Measurements from ENCODE around the gene DMD.

Gene DMD

DNA sequence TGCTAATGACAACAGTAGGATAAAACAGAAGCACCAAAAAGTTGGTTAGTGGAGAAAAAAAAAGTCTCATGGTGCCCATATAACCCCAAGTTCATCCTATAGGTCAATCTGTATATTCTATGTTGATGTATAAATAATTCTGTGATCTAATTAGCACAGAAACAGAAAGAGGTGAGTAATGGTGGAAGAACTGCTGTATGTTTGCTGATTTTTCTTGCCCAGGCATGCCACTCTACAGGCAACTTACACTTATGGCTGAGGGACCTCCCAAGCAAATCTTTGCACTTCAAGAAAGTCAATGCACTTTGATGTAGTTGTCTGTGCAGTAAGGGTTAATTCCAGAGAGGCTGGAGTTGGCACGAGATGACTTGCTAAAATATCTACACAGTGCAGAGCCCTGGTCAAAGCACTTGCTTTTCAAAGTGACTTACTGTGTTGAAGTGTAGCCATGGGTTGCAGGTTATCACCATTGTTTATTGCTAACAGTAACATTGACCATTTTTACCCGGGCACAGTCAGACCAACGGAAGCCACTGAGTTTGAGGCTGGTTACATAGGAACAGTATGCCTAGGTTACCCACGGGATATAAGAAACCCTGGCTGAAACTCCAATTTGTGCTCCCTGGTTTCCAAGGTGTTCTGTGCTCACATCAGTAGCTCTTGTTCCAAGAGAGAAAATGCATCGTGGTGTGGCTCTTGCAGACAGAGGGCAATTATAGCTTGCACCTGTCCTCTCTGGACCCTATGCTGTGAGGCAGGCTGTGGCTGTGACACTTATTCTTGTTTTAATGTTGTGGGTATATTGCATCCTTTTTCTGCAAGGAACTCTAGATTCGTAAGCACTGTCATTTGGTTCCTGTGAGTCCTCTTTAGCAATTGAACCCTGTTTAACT lies 1998.2 kb downstream of the DMD start:
- TF ChIP-seq EZH2phosphoT487 (IDR thresholded peaks at IDR 0.05; ENCODE audit: borderline replicate concordance): no peak
- TF ChIP-seq, protein P1, sequence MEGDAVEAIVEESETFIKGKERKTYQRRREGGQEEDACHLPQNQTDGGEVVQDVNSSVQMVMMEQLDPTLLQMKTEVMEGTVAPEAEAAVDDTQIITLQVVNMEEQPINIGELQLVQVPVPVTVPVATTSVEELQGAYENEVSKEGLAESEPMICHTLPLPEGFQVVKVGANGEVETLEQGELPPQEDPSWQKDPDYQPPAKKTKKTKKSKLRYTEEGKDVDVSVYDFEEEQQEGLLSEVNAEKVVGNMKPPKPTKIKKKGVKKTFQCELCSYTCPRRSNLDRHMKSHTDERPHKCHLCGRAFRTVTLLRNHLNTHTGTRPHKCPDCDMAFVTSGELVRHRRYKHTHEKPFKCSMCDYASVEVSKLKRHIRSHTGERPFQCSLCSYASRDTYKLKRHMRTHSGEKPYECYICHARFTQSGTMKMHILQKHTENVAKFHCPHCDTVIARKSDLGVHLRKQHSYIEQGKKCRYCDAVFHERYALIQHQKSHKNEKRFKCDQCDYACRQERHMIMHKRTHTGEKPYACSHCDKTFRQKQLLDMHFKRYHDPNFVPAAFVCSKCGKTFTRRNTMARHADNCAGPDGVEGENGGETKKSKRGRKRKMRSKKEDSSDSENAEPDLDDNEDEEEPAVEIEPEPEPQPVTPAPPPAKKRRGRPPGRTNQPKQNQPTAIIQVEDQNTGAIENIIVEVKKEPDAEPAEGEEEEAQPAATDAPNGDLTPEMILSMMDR (conservative IDR thresholded peaks at IDR 0.05; ENCODE audit: low read length): no peak
- H3K79me2 ChIP-seq (ENCODE audit: insufficient read depth, low read length): no peaks in the 10 kb centered on the region
- H3K4me2 ChIP-seq (ENCODE audit: low read depth, low read length, poor library complexity, severe bottlenecking): no peak overlapping the region
- no peaks in the 10 kb centered on the region for H3K9me3 ChIP-seq (ENCODE audit: insufficient read depth, low read depth, low read length)
- H2AFZ ChIP-seq (ENCODE audit: low read length): no peak overlapping the region
- H3K4me1 ChIP-seq (ENCODE audit: insufficient read depth, low read length, poor library complexity, severe bottlenecking): peaks cover 27% of the 10 kb centered on the region
- peaks cover 12% of the 10 kb centered on the region; the same call in 1 of the 2 replicates for H3K36me3 ChIP-seq (ENCODE audit: insufficient read depth, low read length)
- H3K9ac ChIP-seq (ENCODE audit: low read depth, low read length, poor library complexity, severe bottlenecking): peak overlapping the region; percentile 12
- H3K27me3 ChIP-seq (ENCODE audit: insufficient read depth, low read length, poor library complexity, severe bottlenecking): no peaks in the 10 kb centered on the region
- no peak overlapping the region for H3K4me3 ChIP-seq (ENCODE audit: low read length, poor library complexity, severe bottlenecking)
- H3K9me2 ChIP-seq (replicated peaks; ENCODE audit: low read depth, low read length): no peaks in the 10 kb centered on the region
- H4K20me1 ChIP-seq (ENCODE audit: insufficient read depth, low read length, poor library complexity, severe bottlenecking): no peaks in the 10 kb centered on the region
- H3F3A ChIP-seq (ENCODE audit: low read depth): no peaks in the 10 kb centered on the region

DNA sequence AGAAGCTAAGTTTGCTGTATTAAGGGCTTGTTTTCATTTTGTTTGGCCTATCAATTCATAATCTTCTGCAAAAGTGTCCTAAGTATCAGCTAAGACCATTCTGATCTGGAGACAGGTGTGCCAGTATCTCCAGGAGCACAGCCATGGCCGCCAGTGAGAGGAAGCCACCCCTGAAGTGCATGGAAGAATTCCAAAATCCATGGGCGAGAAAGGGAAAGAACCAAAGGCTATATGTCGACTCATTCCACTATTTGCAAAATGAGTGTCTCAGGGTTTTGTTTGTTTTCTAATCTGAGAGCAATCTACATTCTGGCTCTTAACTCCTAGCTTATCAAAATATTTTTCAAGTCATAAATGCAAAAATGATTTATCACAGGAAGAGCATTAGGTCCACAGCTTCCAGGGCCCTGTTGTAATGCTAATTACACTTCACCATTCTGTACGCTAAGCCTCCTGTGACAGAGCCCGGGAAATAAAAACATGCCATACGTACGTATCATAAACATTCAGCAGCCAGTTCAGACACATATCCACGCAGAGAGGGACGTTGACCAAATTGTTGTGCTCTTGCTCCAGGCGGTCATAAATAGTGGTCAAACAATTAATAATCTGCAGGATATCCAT lies 2002.2 kb downstream of the DMD start:
- Histone ChIP-seq H3K4me2 (ENCODE audit: low read depth, low read length, poor library complexity, severe bottlenecking) (no peak overlapping the region), H3F3A (ENCODE audit: low read depth) (no peaks in the 10 kb centered on the region), H3K9ac (ENCODE audit: low read depth, low read length, poor library complexity, severe bottlenecking) (no peak overlapping the region), H3K4me3 (ENCODE audit: low read length, poor library complexity, severe bottlenecking) (no peak overlapping the region), H2AFZ (ENCODE audit: low read length) (no peak overlapping the region), H3K9me2 (replicated peaks; ENCODE audit: low read depth, low read length) (no peaks in the 10 kb centered on the region), H3K36me3 (ENCODE audit: insufficient read depth, low read length) (peaks cover 38% of the 10 kb centered on the region; the same call in 1 of the 2 replicates), H3K27me3 (ENCODE audit: insufficient read depth, low read length, poor library complexity, severe bottlenecking) (no peaks in the 10 kb centered on the region), H3K79me2 (ENCODE audit: insufficient read depth, low read length) (no peaks in the 10 kb centered on the region), H4K20me1 (ENCODE audit: insufficient read depth, low read length, poor library complexity, severe bottlenecking) (no peaks in the 10 kb centered on the region), H3K4me1 (ENCODE audit: insufficient read depth, low read length, poor library complexity, severe bottlenecking) (peaks cover 20% of the 10 kb centered on the region), H3K9me3 (ENCODE audit: insufficient read depth, low read depth, low read length) (no peaks in the 10 kb centered on the region)
- TF ChIP-seq, protein P1 (conservative IDR thresholded peaks at IDR 0.05; ENCODE audit: low read length): no peak
- TF ChIP-seq EZH2phosphoT487 (IDR thresholded peaks at IDR 0.05; ENCODE audit: borderline replicate concordance): no peak

DNA sequence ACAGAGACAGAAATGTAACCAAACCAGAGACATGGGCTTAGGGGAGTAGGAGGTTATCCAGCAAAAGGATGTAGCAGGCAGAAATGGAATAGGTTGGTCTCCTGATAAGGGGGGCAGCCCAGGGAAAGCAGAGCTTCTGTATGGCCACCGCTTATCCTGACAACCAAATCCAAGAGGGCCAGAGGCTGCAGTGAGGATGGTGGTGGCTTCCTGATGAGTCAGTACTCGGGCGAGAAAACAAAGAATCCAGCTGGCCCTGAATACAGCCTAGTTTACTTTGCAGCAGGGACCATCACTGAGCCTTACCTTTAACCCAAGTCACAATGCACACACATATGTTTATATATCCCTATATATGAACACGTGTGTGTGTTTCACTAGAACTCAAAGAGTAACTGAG lies 2009.8 kb downstream of the DMD start:
- Histone ChIP-seq H3K9ac (ENCODE audit: low read depth, low read length, poor library complexity, severe bottlenecking) (no peak overlapping the region), H3K36me3 (ENCODE audit: insufficient read depth, low read length) (peaks cover 33% of the 10 kb centered on the region; the same call in 1 of the 2 replicates), H3K9me3 (ENCODE audit: insufficient read depth, low read depth, low read length) (no peaks in the 10 kb centered on the region), H3K4me1 (ENCODE audit: insufficient read depth, low read length, poor library complexity, severe bottlenecking) (no peaks in the 10 kb centered on the region), H3K4me2 (ENCODE audit: low read depth, low read length, poor library complexity, severe bottlenecking) (no peak overlapping the region), H3K4me3 (ENCODE audit: low read length, poor library complexity, severe bottlenecking) (no peak overlapping the region), H2AFZ (ENCODE audit: low read length) (no peak overlapping the region), H4K20me1 (ENCODE audit: insufficient read depth, low read length, poor library complexity, severe bottlenecking) (no peaks in the 10 kb centered on the region), H3F3A (ENCODE audit: low read depth) (no peaks in the 10 kb centered on the region), H3K79me2 (ENCODE audit: insufficient read depth, low read length) (no peaks in the 10 kb centered on the region), H3K27me3 (ENCODE audit: insufficient read depth, low read length, poor library complexity, severe bottlenecking) (no peaks in the 10 kb centered on the region), H3K9me2 (replicated peaks; ENCODE audit: low read depth, low read length) (no peaks in the 10 kb centered on the region)
- TF ChIP-seq, protein P1 (conservative IDR thresholded peaks at IDR 0.05; ENCODE audit: low read length): no peak
- no peak for TF ChIP-seq EZH2phosphoT487 (IDR thresholded peaks at IDR 0.05; ENCODE audit: borderline replicate concordance)
